ENCODE data around the gene CAMK2B.
A peak's percentile ranks its signal among the peaks of the same experiment; 100 is the strongest.

Gene CAMK2B

GRCh38 chr7:44176486-44176885, 148.9 kb downstream of the CAMK2B start:
- TF ChIP-seq TAF1 (IDR thresholded peaks at IDR 0.05; ENCODE audit: low read depth), result no peak

- TF ChIP-seq CREB1 (IDR thresholded peaks at IDR 0.05; ENCODE audit: low read depth), result no peak
- TF ChIP-seq ZBTB7A (IDR thresholded peaks at IDR 0.05; ENCODE audit: low read depth), result no peak
- no peak for TF ChIP-seq RAD21 (IDR thresholded peaks at IDR 0.05; ENCODE audit: low read depth)
- TF ChIP-seq TAF1 (IDR thresholded peaks at IDR 0.05; ENCODE audit: low read depth), result no peak
These were observed 149.7 kb downstream of the CAMK2B start for GRCh38 chr7:44175730-44176129.

GRCh38 chr7:44173911-44174693, 151.3 kb downstream of the CAMK2B start:
- TF ChIP-seq ZBTB7A (IDR thresholded peaks at IDR 0.05; ENCODE audit: low read depth) (peak; percentile 60; the same call in 1 of the 2 replicates), TAF1 (IDR thresholded peaks at IDR 0.05; ENCODE audit: low read depth) (no peak), MAX (IDR thresholded peaks at IDR 0.05) (peak; percentile 60), TEAD4 (IDR thresholded peaks at IDR 0.05) (0 out of 2 replicates have a peak, but pooled peaks have one; percentile 33), TCF12 (IDR thresholded peaks at IDR 0.05; ENCODE audit: low read depth) (no peak; the same call in 1 of the 2 replicates), REST (IDR thresholded peaks at IDR 0.05; ENCODE audit: low read depth) (no peak), EGR1 (IDR thresholded peaks at IDR 0.05) (no peak), YY1 (IDR thresholded peaks at IDR 0.05; ENCODE audit: low read depth) (no peak), FOXM1 (IDR thresholded peaks at IDR 0.05; ENCODE audit: borderline replicate concordance, low read depth) (peak; percentile 49; the same call in 1 of the 2 replicates), CREB1 (IDR thresholded peaks at IDR 0.05; ENCODE audit: low read depth) (no peak), RAD21 (IDR thresholded peaks at IDR 0.05; ENCODE audit: low read depth) (no peak), NFIC (IDR thresholded peaks at IDR 0.05) (peak; percentile 74), CEBPB (IDR thresholded peaks at IDR 0.05) (no peak), EP300 (IDR thresholded peaks at IDR 0.05; ENCODE audit: borderline replicate concordance) (peak; percentile 70; the same call in 1 of the 2 replicates), USF1 (IDR thresholded peaks at IDR 0.05) (peak; percentile 27; the same call in 1 of the 2 replicates)

GRCh38 chr7:44172803-44173424, 152.5 kb downstream of the CAMK2B start:
- no peak for TF ChIP-seq CEBPB (IDR thresholded peaks at IDR 0.05)
- no peak for TF ChIP-seq MAX (IDR thresholded peaks at IDR 0.05)
- no peak for TF ChIP-seq EGR1 (IDR thresholded peaks at IDR 0.05)
- TF ChIP-seq CREB1 (IDR thresholded peaks at IDR 0.05; ENCODE audit: low read depth), result no peak
- TF ChIP-seq ZBTB7A (IDR thresholded peaks at IDR 0.05; ENCODE audit: low read depth), result no peak
- TF ChIP-seq RAD21 (IDR thresholded peaks at IDR 0.05; ENCODE audit: low read depth), result no peak
- no peak for TF ChIP-seq TAF1 (IDR thresholded peaks at IDR 0.05; ENCODE audit: low read depth)
- no peak for TF ChIP-seq EP300 (IDR thresholded peaks at IDR 0.05; ENCODE audit: borderline replicate concordance)
- no peak; the same call in 1 of the 2 replicates for TF ChIP-seq NFIC (IDR thresholded peaks at IDR 0.05)
- TF ChIP-seq REST (IDR thresholded peaks at IDR 0.05; ENCODE audit: low read depth), result no peak
- TF ChIP-seq TCF12 (IDR thresholded peaks at IDR 0.05; ENCODE audit: low read depth), result no peak
- TF ChIP-seq FOXM1 (IDR thresholded peaks at IDR 0.05; ENCODE audit: borderline replicate concordance, low read depth), result no peak
- TF ChIP-seq TEAD4 (IDR thresholded peaks at IDR 0.05), result no peak
- TF ChIP-seq USF1 (IDR thresholded peaks at IDR 0.05), result no peak
- TF ChIP-seq YY1 (IDR thresholded peaks at IDR 0.05; ENCODE audit: low read depth), result no peak

GRCh38 chr7:44172352-44172751, 153.0 kb downstream of the CAMK2B start:
- no peak for TF ChIP-seq EGR1 (IDR thresholded peaks at IDR 0.05)
- no peak for TF ChIP-seq TAF1 (IDR thresholded peaks at IDR 0.05; ENCODE audit: low read depth)
- TF ChIP-seq USF1 (IDR thresholded peaks at IDR 0.05), result no peak
- no peak for TF ChIP-seq YY1 (IDR thresholded peaks at IDR 0.05; ENCODE audit: low read depth)
- no peak for TF ChIP-seq RAD21 (IDR thresholded peaks at IDR 0.05; ENCODE audit: low read depth)
- TF ChIP-seq CEBPB (IDR thresholded peaks at IDR 0.05), result no peak
- TF ChIP-seq NFIC (IDR thresholded peaks at IDR 0.05), result no peak
- TF ChIP-seq CREB1 (IDR thresholded peaks at IDR 0.05; ENCODE audit: low read depth), result no peak
- TF ChIP-seq FOXM1 (IDR thresholded peaks at IDR 0.05; ENCODE audit: borderline replicate concordance, low read depth), result no peak
- TF ChIP-seq TEAD4 (IDR thresholded peaks at IDR 0.05), result no peak
- no peak for TF ChIP-seq TCF12 (IDR thresholded peaks at IDR 0.05; ENCODE audit: low read depth)
- no peak for TF ChIP-seq REST (IDR thresholded peaks at IDR 0.05; ENCODE audit: low read depth)
- TF ChIP-seq EP300 (IDR thresholded peaks at IDR 0.05; ENCODE audit: borderline replicate concordance), result no peak
- no peak for TF ChIP-seq ZBTB7A (IDR thresholded peaks at IDR 0.05; ENCODE audit: low read depth)
- no peak for TF ChIP-seq MAX (IDR thresholded peaks at IDR 0.05)
